ENCODE measurements around the gene POU2F1.
"Not testable (repeated sequence)": the region's sequence is repeated elsewhere in the genome, so short reads cannot be mapped to it uniquely, and the experiment has no call there.

POU2F1 gene

GRCh38 chr1:167305706-167306277, 85.1 kb downstream of the POU2F1 start:
- no peak for DNase-seq (ENCODE audit: low read depth in 3 of 3, low spot score in 1 of 3)

DNA sequence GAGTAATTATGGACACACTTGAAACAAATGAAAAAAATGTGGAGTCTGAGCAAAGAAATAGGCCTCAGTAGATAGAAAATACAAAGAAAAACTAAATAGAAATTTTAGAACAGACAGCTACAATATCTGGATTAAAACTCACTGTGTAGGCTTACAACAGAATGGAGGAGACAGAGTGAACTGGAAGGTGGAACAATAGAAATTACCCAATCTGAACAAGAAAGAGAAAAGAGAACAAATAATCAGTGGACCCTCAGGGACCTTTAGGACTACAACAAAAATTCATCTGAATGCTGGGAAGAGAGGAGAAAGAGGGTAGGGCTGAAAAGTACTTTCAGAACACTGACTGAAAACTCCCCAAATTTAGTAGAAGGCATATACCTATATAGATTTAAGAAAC, 90.0 kb downstream of the POU2F1 start:
- no peak for DNase-seq (ENCODE audit: low read depth in 3 of 3, low spot score in 1 of 3)

DNA sequence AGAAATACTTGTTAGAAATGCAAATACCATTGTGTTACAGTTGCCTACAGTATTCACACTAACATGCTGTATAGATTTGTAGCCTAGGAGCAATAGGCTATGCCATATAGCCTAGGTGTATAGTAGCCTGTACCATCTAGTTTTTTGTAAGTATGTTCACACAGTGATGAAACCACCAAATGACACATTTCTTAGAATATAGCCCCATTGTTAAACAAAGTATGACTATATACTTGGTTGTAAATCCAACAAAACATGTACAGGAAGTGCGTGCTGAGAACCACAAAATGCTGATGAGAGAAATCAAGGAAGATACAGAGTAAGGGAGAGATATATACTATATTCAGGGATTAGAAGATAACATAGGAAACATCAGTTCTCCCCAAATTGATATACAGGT, 92.2 kb downstream of the POU2F1 start:
- DNase-seq (ENCODE audit: low read depth in 3 of 3, low spot score in 1 of 3): no peak

DNA sequence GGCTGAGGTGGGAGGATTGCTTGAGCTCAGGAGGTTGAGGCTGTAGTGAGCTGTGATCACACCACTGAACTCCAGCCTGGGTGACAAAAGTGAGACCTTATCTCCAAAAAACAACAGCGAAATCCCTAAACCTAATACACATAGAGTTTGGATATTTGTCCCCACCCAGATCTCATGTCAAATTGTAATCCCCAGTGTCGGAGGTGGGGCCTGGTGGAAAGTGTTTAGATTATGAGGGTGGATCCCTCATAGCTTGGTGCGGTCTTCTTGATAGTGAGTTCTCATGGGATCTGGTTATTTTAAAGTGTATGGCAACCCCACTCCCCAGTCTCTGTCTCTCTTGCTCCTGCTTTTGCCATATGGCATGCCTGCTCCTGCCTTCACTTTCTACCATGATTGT, 94.0 kb downstream of the POU2F1 start:
- no peak for DNase-seq (ENCODE audit: low read depth in 3 of 3, low spot score in 1 of 3)

DNA sequence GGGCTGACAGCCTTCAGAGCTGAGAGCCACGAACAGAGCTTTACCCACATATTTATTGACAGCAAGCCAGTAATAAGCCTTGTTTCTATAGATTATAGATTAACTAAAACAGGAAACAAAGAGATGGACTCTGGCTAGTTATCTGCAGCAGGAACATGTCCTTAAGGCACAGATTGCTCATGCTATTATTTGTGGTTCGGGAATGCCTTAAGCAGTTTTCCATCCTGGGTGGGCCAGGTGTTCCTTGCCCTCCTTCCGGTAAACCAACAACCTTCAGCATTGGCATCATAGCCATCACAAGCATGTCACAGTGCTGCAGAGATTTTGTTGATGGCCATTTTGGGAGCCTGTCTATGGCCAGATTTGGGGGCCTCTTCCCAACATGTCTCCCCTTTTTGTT, 96.8 kb downstream of the POU2F1 start:
- DNase-seq (ENCODE audit: low read depth in 3 of 3, low spot score in 1 of 3): no peak

- DNase-seq (ENCODE audit: low read depth in 3 of 3, low spot score in 1 of 3): not testable (repeated sequence)
Observed at GRCh38 chr1:167319206-167319605, 98.5 kb downstream of the POU2F1 start.

DNA sequence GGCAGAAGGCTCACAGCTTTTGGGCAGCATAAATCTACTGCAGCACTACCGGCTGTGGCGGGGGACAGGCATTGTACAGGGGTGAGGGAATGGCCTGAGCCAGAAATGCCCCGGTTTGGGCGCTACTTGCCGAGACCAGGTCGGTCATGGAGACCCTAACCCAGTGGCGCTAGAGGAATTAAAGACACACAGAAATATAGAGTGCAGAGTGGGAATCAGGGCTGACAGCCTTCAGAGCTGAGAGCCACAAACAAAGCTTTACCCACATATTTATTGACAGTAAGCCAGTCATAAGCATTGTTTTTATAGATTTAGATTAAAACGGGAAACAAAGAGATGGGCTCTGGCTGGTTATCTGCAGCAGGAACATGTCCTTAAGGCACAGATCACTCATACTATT, 101.8 kb downstream of the POU2F1 start:
- DNase-seq (ENCODE audit: low read depth in 3 of 3, low spot score in 1 of 3): no peak

- DNase-seq (ENCODE audit: low read depth in 3 of 3, low spot score in 1 of 3): no peak
Observed at GRCh38 chr1:167325151-167325550, 104.5 kb downstream of the POU2F1 start.

DNA sequence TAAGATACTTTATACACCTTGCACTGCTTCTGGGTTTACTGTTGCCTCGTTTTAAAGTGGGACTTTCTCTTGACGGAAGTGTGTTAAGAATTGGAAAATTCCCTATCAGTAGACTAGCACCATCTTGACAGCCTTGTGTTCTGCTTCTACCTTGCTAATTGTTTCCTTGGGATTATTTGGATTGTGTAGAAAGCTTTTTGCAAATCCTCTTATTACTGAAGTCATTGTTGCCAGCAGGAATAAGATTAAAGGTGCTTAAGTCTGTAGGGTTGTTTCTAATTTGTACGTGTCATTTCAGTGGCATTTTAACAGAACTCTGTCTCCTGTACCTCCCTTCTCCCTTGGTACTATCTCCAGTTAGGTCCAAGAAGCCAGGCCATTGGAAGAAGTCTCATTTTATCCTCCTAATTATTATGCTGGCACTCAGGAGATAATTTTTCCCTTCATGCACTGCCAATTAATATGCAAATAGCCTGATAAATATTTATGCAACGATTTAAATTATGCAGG, 107.7 kb downstream of the POU2F1 start:
- DNase-seq (ENCODE audit: low read depth in 3 of 3, low spot score in 1 of 3): no peak

GRCh38 chr1:167328816-167329483, 108.3 kb downstream of the POU2F1 start:
- no peak for DNase-seq (ENCODE audit: low read depth in 3 of 3, low spot score in 1 of 3)

- no peak for DNase-seq (ENCODE audit: low read depth in 3 of 3, low spot score in 1 of 3)
Observed at GRCh38 chr1:167330601-167331293, 110.1 kb downstream of the POU2F1 start.

DNA sequence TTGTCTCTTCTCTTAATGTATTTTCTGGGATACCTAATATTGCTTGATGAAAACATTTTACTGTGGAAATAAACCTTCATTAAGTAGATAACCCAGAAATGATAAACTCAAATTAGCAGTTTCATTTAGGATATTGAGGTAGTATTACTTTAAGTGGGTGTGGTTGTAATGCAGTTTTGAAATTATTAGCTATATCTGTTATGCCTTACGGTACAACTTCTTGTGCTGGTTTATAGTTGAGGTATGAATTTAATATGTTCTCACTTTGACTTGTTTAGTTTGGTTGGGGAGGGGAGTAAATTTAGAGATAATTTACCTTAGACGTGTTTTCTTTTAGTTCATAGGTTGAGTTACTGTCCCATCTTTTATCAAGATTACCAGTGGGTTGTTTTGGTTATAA, 111.0 kb downstream of the POU2F1 start:
- DNase-seq (ENCODE audit: low read depth in 3 of 3, low spot score in 1 of 3): no peak

DNA sequence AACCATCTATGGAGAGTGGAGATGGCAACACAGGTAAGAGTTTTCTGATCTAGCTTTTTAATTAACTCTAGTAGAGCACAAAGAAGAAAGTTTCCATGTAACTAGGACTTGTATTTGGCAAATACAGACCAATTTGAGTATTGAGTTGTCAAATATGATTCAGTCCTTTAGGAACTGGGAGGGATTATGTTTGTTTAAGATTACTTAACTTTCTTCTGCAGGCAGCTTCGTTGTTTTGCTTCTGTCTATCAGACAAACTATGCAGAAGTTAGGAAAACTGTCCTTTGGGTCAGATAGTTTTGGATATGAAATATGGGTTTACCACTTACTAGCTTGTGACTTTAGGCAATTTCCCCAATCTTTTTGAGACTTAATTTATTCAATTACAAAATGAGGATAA, 111.8 kb downstream of the POU2F1 start:
- DNase-seq (ENCODE audit: low read depth in 3 of 3, low spot score in 1 of 3): no peak

DNA sequence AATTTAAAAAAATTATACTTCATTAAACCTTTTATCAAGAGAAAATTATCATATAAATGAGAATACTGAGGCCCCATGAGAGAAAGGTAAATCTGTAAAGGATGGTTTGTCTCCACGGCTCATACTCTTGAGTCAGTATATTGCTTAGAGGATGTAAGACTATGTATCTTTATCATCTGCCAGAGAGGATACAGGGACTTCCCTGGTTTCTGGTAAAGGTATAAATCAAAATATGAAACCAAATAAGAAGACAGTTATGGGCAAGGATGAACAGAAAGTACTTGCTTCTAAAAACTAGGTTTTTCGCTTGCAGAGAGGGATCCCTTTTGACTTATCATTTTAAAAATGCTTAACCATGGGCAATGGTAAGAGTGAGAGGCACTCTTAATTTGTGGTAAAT, 112.4 kb downstream of the POU2F1 start:
- no peak for DNase-seq (ENCODE audit: low read depth in 3 of 3, low spot score in 1 of 3)

DNA sequence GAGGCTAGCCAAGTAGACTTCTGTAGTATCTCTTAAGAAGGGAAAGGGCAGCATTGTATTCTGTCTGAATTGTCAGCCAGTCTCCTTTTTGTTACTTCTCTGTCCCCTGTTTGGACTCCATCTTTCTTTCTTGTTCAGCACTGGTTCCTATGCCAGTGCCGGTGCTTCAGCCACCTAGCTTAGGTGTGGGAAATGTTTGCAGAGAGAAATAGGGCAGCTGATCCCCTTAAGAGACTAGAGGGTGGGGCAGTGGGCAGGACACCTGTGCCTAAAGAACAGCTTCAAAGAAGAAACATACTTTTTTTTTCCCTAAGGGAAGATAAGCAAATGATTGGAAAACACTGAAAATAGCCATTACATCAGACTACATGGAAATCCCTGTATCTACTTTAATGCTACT, 113.0 kb downstream of the POU2F1 start:
- no peak for DNase-seq (ENCODE audit: low read depth in 3 of 3, low spot score in 1 of 3)

DNA sequence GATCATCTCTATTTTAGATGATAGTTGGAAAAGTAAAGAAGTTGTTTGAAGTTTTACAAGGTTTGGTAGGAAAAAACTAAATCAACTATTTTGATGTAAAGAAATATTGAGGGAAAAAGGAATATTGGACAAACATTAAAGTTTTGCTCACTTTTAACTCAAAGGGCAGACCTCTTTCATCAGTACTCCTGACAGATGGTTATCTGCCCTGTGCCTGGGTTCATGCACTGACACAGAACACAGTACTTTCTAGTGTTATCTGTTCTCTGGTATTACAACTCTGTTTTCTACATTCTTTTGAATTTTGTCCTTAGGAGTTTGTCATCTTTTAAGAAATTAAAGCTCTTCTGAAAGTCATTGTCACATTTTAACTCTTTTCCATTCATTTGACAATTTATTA, 118.7 kb downstream of the POU2F1 start:
- DNase-seq (ENCODE audit: low read depth in 3 of 3, low spot score in 1 of 3): no peak

DNA sequence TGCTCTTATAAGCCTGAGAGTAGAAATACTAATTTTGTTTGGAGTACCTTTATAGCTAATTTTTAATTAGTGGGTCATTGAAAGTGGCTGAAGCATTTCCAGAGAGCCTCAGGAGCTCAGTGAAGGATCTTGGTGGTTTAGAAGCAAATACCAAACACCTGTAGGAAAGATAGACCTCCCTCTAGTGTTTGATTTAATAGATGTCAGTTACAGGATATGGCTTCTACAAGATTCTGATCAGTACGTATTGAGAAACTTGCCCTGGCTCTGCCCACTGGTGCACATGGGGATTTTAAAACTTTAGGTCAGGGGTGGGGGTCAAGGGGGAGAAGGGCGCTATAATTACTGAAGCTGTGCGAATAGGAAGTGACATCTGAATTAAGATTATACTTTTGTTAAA, 122.2 kb downstream of the POU2F1 start:
- no peak for DNase-seq (ENCODE audit: low read depth in 3 of 3, low spot score in 1 of 3)

- DNase-seq (ENCODE audit: low read depth in 3 of 3, low spot score in 1 of 3): no peak
Observed at GRCh38 chr1:167344112-167344511, 123.4 kb downstream of the POU2F1 start.

GRCh38 chr1:167344615-167345385, 124.1 kb downstream of the POU2F1 start:
- no peak for DNase-seq (ENCODE audit: low read depth in 3 of 3, low spot score in 1 of 3)

- DNase-seq (ENCODE audit: low read depth in 3 of 3, low spot score in 1 of 3): no peak
Observed at GRCh38 chr1:167345386-167345733, 124.7 kb downstream of the POU2F1 start.

DNA sequence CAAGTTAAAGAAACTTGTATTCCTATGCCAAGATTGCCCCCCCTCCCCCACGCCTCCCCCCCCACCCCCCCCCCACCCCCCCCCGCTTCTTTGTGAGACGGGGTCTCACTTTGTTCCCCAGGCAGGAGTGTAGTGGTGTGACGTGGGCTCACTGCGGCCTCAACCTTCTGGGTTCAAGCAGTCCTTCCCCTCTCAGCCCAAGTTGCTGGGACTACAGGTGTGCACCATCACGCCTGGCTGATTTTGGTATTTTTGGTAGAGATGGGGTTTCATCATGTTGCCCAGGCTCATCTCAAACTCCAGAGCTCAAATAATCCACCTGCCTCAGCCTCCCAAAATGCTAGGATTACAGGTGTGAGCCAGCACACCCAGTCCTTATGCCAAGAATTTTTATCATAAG, 136.6 kb downstream of the POU2F1 start:
- DNase-seq (ENCODE audit: low read depth in 3 of 3, low spot score in 1 of 3): no peak

DNA sequence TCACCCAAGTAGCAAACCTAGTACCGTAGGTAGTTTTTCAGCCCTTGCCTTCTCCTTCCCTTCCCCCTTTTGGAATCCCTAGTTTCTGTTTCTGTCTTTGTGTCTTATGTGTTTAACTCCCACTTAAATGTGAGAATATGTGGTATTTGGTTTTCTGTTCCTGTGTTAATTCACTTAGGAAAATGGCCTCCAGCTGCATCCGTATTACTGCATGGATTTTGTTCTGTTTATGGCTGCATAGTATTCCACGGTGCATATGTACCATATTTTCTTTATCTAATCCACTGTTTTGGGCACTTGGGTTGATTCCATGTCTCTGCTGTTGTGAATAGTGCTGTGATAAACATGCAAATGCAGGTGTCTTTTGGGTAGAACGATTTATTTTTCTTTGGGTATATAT, 138.6 kb downstream of the POU2F1 start:
- DNase-seq (ENCODE audit: low read depth in 3 of 3, low spot score in 1 of 3): no peak

Data from stimulated activated CD4-positive, alpha-beta T cell treated with anti-CD3 and anti-CD28 coated beads, TNF-alpha, amount 100 ng/mL, for 1 hour (primary cell).